Hepatocyte (in vitro differentiated cells): ENCODE measurements around the gene PSMG4. TPM values are rescaled to one million over a fixed set of nuclear protein-coding genes. Genes with fewer than 3 reads are reported as not detected.

ENCODE experiments used
- DNase-seq: peaks from one replicate; pipeline ENCODE4 v3.0.0-alpha.2; 2016; ENCODE audit warnings: low spot score
- H2AFZ ChIP-seq: fragments of 200-600 bp; sonication (generic); 2 replicates; pipeline ENCODE4 v1.6.0; 2016; ENCODE audit warnings: antibody characterized with exemption, mild to moderate bottlenecking
- H3K27ac ChIP-seq: fragments of 200-600 bp; sonication (generic); 2 replicates; pipeline ENCODE4 v1.5.1; 2016; ENCODE audit warnings: mild to moderate bottlenecking
- H3K27me3 ChIP-seq: fragments of 200-600 bp; sonication (generic); 2 replicates; pipeline ENCODE4 v1.6.1; 2016
- H3K36me3 ChIP-seq: fragments of 200-600 bp; sonication (generic); replicated peaks from 2 replicates; pipeline ENCODE4 v1.5.1; 2016; ENCODE audit warnings: low read depth; ENCODE audit not compliant: insufficient read depth
- H3K4me1 ChIP-seq: fragments of 200-600 bp; sonication (generic); 2 replicates; pipeline ENCODE4 v1.5.1; 2016; ENCODE audit warnings: mild to moderate bottlenecking, moderate library complexity; ENCODE audit not compliant: insufficient read depth
- H3K4me2 ChIP-seq: fragments of 200-600 bp; sonication (generic); 2 replicates; pipeline ENCODE4 v1.6.0; 2016
- H3K4me3 ChIP-seq: fragments of 200-600 bp; sonication (generic); 2 replicates; pipeline ENCODE4 v1.5.1; 2016; ENCODE audit warnings: mild to moderate bottlenecking
- H3K79me2 ChIP-seq: fragments of 200-600 bp; sonication (generic); 2 replicates; pipeline ENCODE4 v1.6.0; 2017; ENCODE audit warnings: mild to moderate bottlenecking
- H3K9me2 ChIP-seq: fragments of 200-600 bp; sonication (generic); replicated peaks from 2 replicates; pipeline ENCODE4 v1.6.0; 2017; ENCODE audit warnings: mild to moderate bottlenecking; ENCODE audit not compliant: insufficient read depth
- H3K9me3 ChIP-seq: fragments of 200-600 bp; sonication (generic); 2 replicates; pipeline ENCODE4 v1.5.1; 2016; ENCODE audit warnings: low read depth, mild to moderate bottlenecking
- H4K20me1 ChIP-seq: fragments of 200-600 bp; sonication (generic); 2 replicates; pipeline ENCODE4 v1.6.0; 2016; ENCODE audit warnings: mild to moderate bottlenecking; ENCODE audit not compliant: insufficient read depth, poor library complexity, severe bottlenecking
- CTCF ChIP-seq: fragments of 200-600 bp; sonication (generic); IDR thresholded peaks from 2 replicates; pipeline ENCODE4 v1.5.1; 2016; ENCODE audit warnings: antibody characterized with exemption, mild to moderate bottlenecking; ENCODE audit not compliant: poor library complexity
- EZH2 ChIP-seq: fragments of 200-600 bp; sonication (generic); IDR thresholded peaks from 2 replicates; pipeline ENCODE4 v1.6.1; 2016; ENCODE audit warnings: antibody characterized with exemption, mild to moderate bottlenecking, borderline replicate concordance
- EZH2phosphoT487 ChIP-seq: fragments of 200-600 bp; sonication (generic); IDR thresholded peaks from one replicate; pipeline ENCODE4 v1.6.1; 2018; ENCODE audit warnings: antibody characterized with exemption, mild to moderate bottlenecking, low read depth, moderate library complexity; ENCODE audit not compliant: unreplicated experiment, severe bottlenecking
- WGBS: methylation state at CpG from one replicate; pipeline ENCODE4 v1.1.6; 2016; ENCODE audit warnings: low lambda C conversion rate; ENCODE audit errors: missing lambda C conversion rate; 5-methylcytosine and 5-hydroxymethylcytosine counted together
- polyA plus RNA-seq: library from polyadenylated mRNA; unstranded; fragments of >200 nt; fragmentation: Nextera tagmentation; extraction: Ambion mirVana; gene quantifications from 2 replicates; pipeline ENCODE4 v1.2.1, GENCODE V29; 2016
- total RNA-seq: library from RNA; depleted of rRNA; stranded (reverse); fragments of >200 nt; gene quantifications from 2 replicates; pipeline ENCODE4 v1.2.3, GENCODE V29; 2014

The PSMG4 gene
- total and polyA plus RNA-seq, 2 experiments from 2014 or later, result 15.5 to 26.4 TPM

- Histone ChIP-seq H3K9me2 (no peaks in the 10 kb centered on the region), H3K4me1 (peaks cover 7% of the 10 kb centered on the region), H3K27me3 (no peaks in the 10 kb centered on the region), H4K20me1 (no peaks in the 10 kb centered on the region), H3K79me2 (no peaks in the 10 kb centered on the region), H3K36me3 (no peaks in the 10 kb centered on the region), H3K27ac (no peak overlapping the region), H2AFZ (no peak overlapping the region), H3K4me3 (no peak overlapping the region), H3K4me2 (no peak overlapping the region), H3K9me3 (no peaks in the 10 kb centered on the region)
- 89% methylated on average over 5 of the region's 5 CpGs for WGBS
- DNase-seq, result no peak
- TF ChIP-seq EZH2phosphoT487, result no peak
- TF ChIP-seq CTCF, result no peak
- no peak for TF ChIP-seq EZH2
Measured at GRCh38 chr6:3211681-3212080, 47.1 kb upstream of the PSMG4 start.

- Histone ChIP-seq H3K4me2 (no peak overlapping the region), H3K27ac (no peak overlapping the region), H3K4me3 (no peak overlapping the region), H3K9me3 (no peaks in the 10 kb centered on the region), H3K9me2 (no peaks in the 10 kb centered on the region), H4K20me1 (no peaks in the 10 kb centered on the region), H2AFZ (no peak overlapping the region), H3K27me3 (no peaks in the 10 kb centered on the region), H3K4me1 (peaks cover 7% of the 10 kb centered on the region), H3K79me2 (no peaks in the 10 kb centered on the region), H3K36me3 (no peaks in the 10 kb centered on the region)
- WGBS, result 96% methylated on average over 6 of the region's 6 CpGs
- TF ChIP-seq CTCF (no peak), EZH2 (no peak), EZH2phosphoT487 (no peak)
- no peak for DNase-seq
Measured at GRCh38 chr6:3212261-3212660, 46.5 kb upstream of the PSMG4 start.

- Histone ChIP-seq H4K20me1 (no peaks in the 10 kb centered on the region), H3K36me3 (no peaks in the 10 kb centered on the region), H3K9me2 (no peaks in the 10 kb centered on the region), H3K4me1 (peaks cover 6% of the 10 kb centered on the region), H3K4me3 (no peak overlapping the region), H2AFZ (no peak overlapping the region), H3K27ac (no peak overlapping the region), H3K4me2 (no peak overlapping the region), H3K79me2 (no peaks in the 10 kb centered on the region), H3K9me3 (no peaks in the 10 kb centered on the region), H3K27me3 (no peaks in the 10 kb centered on the region)
- no peak for DNase-seq
- TF ChIP-seq EZH2phosphoT487 (no peak), EZH2 (no peak), CTCF (no peak)
- WGBS, result 95% methylated on average over 2 of the region's 2 CpGs
Measured at GRCh38 chr6:3213334-3213695, 45.4 kb upstream of the PSMG4 start.

GRCh38 chr6:3214898-3215297 is 43.8 kb upstream of the PSMG4 start:
- TF ChIP-seq EZH2phosphoT487, result no peak
- TF ChIP-seq EZH2, result no peak
- TF ChIP-seq CTCF, result no peak
- 88% methylated on average over 3 of the region's 3 CpGs for WGBS
- Histone ChIP-seq H4K20me1 (no peaks in the 10 kb centered on the region), H3K36me3 (no peaks in the 10 kb centered on the region), H3K9me2 (no peaks in the 10 kb centered on the region), H3K4me2 (no peak overlapping the region), H3K27ac (no peak overlapping the region), H3K9me3 (no peaks in the 10 kb centered on the region), H3K79me2 (no peaks in the 10 kb centered on the region), H2AFZ (no peak overlapping the region), H3K27me3 (no peaks in the 10 kb centered on the region), H3K4me3 (no peak overlapping the region), H3K4me1 (no peaks in the 10 kb centered on the region)
- no peak for DNase-seq
